IMR-90 (cell line): Measurements from ENCODE around the gene AHCYL2. TPM values are rescaled to one million over a fixed set of nuclear protein-coding genes. Genes with fewer than 3 reads are reported as not detected.

Experiments used
- ATAC-seq: fragments of 200-7000 bp; cut with Tn5 transposase; 2 replicates; pipeline ENCODE4 v1.9.1; 2020; ENCODE audit warnings: low read depth, mild to moderate bottlenecking, moderate library complexity
- BruUV-seq: library from RNA; stranded (reverse); fragments of 400-500 nt; replicated peaks from 2 replicates; lab custom pipeline; 2021; lab: Mats Ljungman, UMichigan
- CTCF ChIA-PET: fragments of 300-600 bp; formaldehyde crosslinking; extraction: SDS; loops from one replicate; lab custom pipeline; 2021; ENCODE audit warnings: antibody characterized with exemption; lab: Yijun Ruan, JAX
- POLR2A ChIA-PET: fragments of 300-600 bp; sonication (Branson Sonifier 250); formaldehyde crosslinking; loops from one replicate; lab custom pipeline; 2022; ENCODE audit warnings: antibody characterized with exemption; ENCODE audit not compliant: unreplicated experiment; lab: Charles Lee
- DNase-seq: peaks from one replicate; pipeline ENCODE4 v3.0.0; 2013
- H2AFZ ChIP-seq: replicated peaks from 2 replicates; pipeline ENCODE3; 2013; ENCODE audit warnings: low read length, mild to moderate bottlenecking; ENCODE audit not compliant: poor library complexity
- H2AK5ac ChIP-seq: 2 replicates; pipeline ENCODE4 v1.6.1; 2013; ENCODE audit warnings: low read depth, low read length, inconsistent platforms
- H2AK9ac ChIP-seq: replicated peaks from 2 replicates; pipeline ENCODE3; 2013; ENCODE audit warnings: mild to moderate bottlenecking, low read depth, low read length, moderate library complexity; ENCODE audit not compliant: poor library complexity
- H2BK120ac ChIP-seq: 2 replicates; pipeline ENCODE4 v1.6.1; 2013; ENCODE audit warnings: low read depth, low read length, inconsistent platforms
- H2BK15ac ChIP-seq: 3 replicates; pipeline ENCODE4 v1.6.1; 2013; ENCODE audit warnings: low read depth, low read length, inconsistent platforms
- H2BK20ac ChIP-seq: 2 replicates; pipeline ENCODE4 v1.6.1; 2013; ENCODE audit warnings: low read depth, mild to moderate bottlenecking, inconsistent platforms, low read length, moderate library complexity
- H2BK5ac ChIP-seq: 2 replicates; pipeline ENCODE4 v1.6.1; 2013; ENCODE audit warnings: mild to moderate bottlenecking, low read depth, low read length, inconsistent platforms; ENCODE audit not compliant: poor library complexity, severe bottlenecking
- H3K14ac ChIP-seq: replicated peaks from 2 replicates; pipeline ENCODE4 v1.6.1; 2013; ENCODE audit warnings: low read depth, low read length, inconsistent platforms
- H3K18ac ChIP-seq: 2 replicates; pipeline ENCODE4 v1.6.1; 2013; ENCODE audit warnings: low read depth, low read length, control low read depth
- H3K23ac ChIP-seq: 2 replicates; pipeline ENCODE4 v1.6.1; 2013; ENCODE audit warnings: low read depth, low read length, inconsistent platforms
- H3K27ac ChIP-seq: 2 replicates; pipeline ENCODE4 v1.5.1; 2013; ENCODE audit warnings: mild to moderate bottlenecking, control low read depth, low read length; ENCODE audit not compliant: insufficient read depth
- H3K27me3 ChIP-seq: 2 replicates; pipeline ENCODE4 v1.6.1; 2013; ENCODE audit warnings: low read length; ENCODE audit not compliant: control insufficient read depth, insufficient read depth
- H3K36me3 ChIP-seq: 2 replicates; pipeline ENCODE4 v1.6.1; 2013; ENCODE audit warnings: low read length, mixed read lengths; ENCODE audit not compliant: control insufficient read depth, insufficient read depth
- H3K4ac ChIP-seq: 2 replicates; pipeline ENCODE4 v1.6.1; 2013; ENCODE audit warnings: low read depth, low read length, inconsistent platforms
- H3K4me1 ChIP-seq: 2 replicates; pipeline ENCODE4 v1.6.1; 2013; ENCODE audit warnings: low read length, mixed read lengths; ENCODE audit not compliant: control insufficient read depth, insufficient read depth
- H3K4me2 ChIP-seq: 2 replicates; pipeline ENCODE4 v1.6.1; 2013; ENCODE audit warnings: low read depth, mild to moderate bottlenecking, control low read depth, low read length, moderate library complexity
- H3K4me3 ChIP-seq: 2 replicates; pipeline ENCODE4 v1.5.1; 2013; ENCODE audit warnings: low read depth, mild to moderate bottlenecking, control low read depth, low read length, moderate library complexity; ENCODE audit not compliant: insufficient read depth
- H3K56ac ChIP-seq: 2 replicates; pipeline ENCODE4 v1.6.1; 2013; ENCODE audit warnings: low read length, inconsistent platforms; ENCODE audit not compliant: insufficient read depth; ENCODE audit errors: extremely low read depth
- H3K79me1 ChIP-seq, 2 experiments: 2 replicates each; pipeline ENCODE4 v1.6.1; 2013; ENCODE audit warnings: low read length in 2 of 2, inconsistent platforms in 1 of 2, low read depth in 1 of 2
- H3K9ac ChIP-seq: 2 replicates; pipeline ENCODE4 v1.6.1; 2013; ENCODE audit warnings: low read depth, low read length, control low read depth
- H3K9me1 ChIP-seq: 2 replicates; pipeline ENCODE4 v1.6.1; 2013; ENCODE audit warnings: low read length, inconsistent platforms; ENCODE audit not compliant: insufficient read depth
- H3K9me3 ChIP-seq: 2 replicates; pipeline ENCODE4 v1.6.1; 2013; ENCODE audit warnings: low read length; ENCODE audit not compliant: control insufficient read depth, insufficient read depth
- H4K20me1 ChIP-seq: 2 replicates; pipeline ENCODE4 v1.6.1; 2013; ENCODE audit warnings: low read length, inconsistent platforms; ENCODE audit not compliant: insufficient read depth
- H4K5ac ChIP-seq: 2 replicates; pipeline ENCODE4 v1.6.1; 2013; ENCODE audit warnings: mild to moderate bottlenecking, low read depth, low read length, control low read depth
- H4K8ac ChIP-seq, 2 experiments: 2 replicates each; pipeline ENCODE4 v1.6.1; 2013; ENCODE audit warnings: low read depth in 2 of 2, low read length in 2 of 2, control low read depth in 1 of 2, inconsistent platforms in 1 of 2
- H4K91ac ChIP-seq: 2 replicates; pipeline ENCODE4 v1.6.1; 2013; ENCODE audit warnings: low read depth, low read length, inconsistent platforms; ENCODE audit not compliant: insufficient read depth
- MAZ ChIP-seq: IDR thresholded peaks from 2 replicates; pipeline ENCODE4 v1.6.1; 2012; ENCODE audit warnings: low read depth, mild to moderate bottlenecking, low read length, improper control_type of control experiment, moderate library complexity, borderline replicate concordance
- USF2 ChIP-seq: fragments of 150-350 bp; IDR thresholded peaks from 2 replicates; pipeline ENCODE4 v1.6.1; 2017; ENCODE audit warnings: mild to moderate bottlenecking, antibody characterized with exemption, low read length, low read depth
- WGBS, 2 experiments: methylation state at CpG; one replicate each; pipeline versions ENCODE4 v1.1.5 to v1.1.7; 2013; ENCODE audit warnings: missing lambda C conversion rate in 2 of 2; ENCODE audit not compliant: insufficient read length in 1 of 2; ENCODE audit errors: extremely low coverage in 2 of 2; 5-methylcytosine and 5-hydroxymethylcytosine counted together
- dilution Hi-C: fragments of 300-500 bp; cut with HindIII; formaldehyde crosslinking; loops from one replicate; pipeline ENCODE4 v1.14.3; 2018; ENCODE audit warnings: low sequenced_read_pairs; ENCODE audit not compliant: unreplicated experiment
- in situ Hi-C: fragments of 300-500 bp; cut with MboI; formaldehyde crosslinking; loops from 3 replicates; pipeline ENCODE4 v1.14.3; 2019; ENCODE audit warnings: low sequenced_read_pairs, inconsistent platforms, mixed read lengths
- intact Hi-C: fragments of 100-400 bp; cut with micrococcal nuclease; formaldehyde crosslinking; loops from 2 replicates; pipeline ENCODE4 v1.10.0; 2022
- polyA plus RNA-seq, 3 experiments: library from polyadenylated mRNA; depleted of rRNA; stranded (reverse); fragments of >200 nt; gene quantifications; 2 replicates each; pipeline ENCODE4 v1.2.3, GENCODE V29; 2012; ENCODE audit warnings: low replicate concordance in 1 of 3
- total RNA-seq: library from RNA; depleted of rRNA; stranded (reverse); fragments of >200 nt; gene quantifications from 2 replicates; pipeline ENCODE4 v1.2.3, GENCODE V29; 2012
- TF ChIP-seq, protein P1 (sequence below): fragments of 150-350 bp; IDR thresholded peaks from 2 replicates; pipeline ENCODE4 v1.6.1; 2016; ENCODE audit warnings: low read depth, mild to moderate bottlenecking, low read length, moderate library complexity, borderline replicate concordance

Gene AHCYL2
- total and polyA plus RNA-seq, 2 of the 4 experiments (the other 2 are of a cell fraction): 5.7 to 7.6 TPM

- Histone ChIP-seq H3K9me1 (peaks cover 6% of the 10 kb centered on the region), H4K8ac (no peak overlapping the region), H3K4me3 (no peak overlapping the region), H2AK9ac (no peak overlapping the region), H3K4ac (no peak overlapping the region), H3K4me2 (no peak overlapping the region), H2BK5ac (no peak overlapping the region), H3K9me3 (no peaks in the 10 kb centered on the region), H3K56ac (no peak overlapping the region), H4K91ac (no peak overlapping the region), H2AK5ac (no peak overlapping the region), H2BK20ac (no peak overlapping the region), H3K14ac (no peak overlapping the region), H3K27me3 (no peaks in the 10 kb centered on the region), H4K20me1 (no peaks in the 10 kb centered on the region), H2AFZ (no peak overlapping the region), H2BK15ac (no peak overlapping the region), H3K23ac (no peak overlapping the region), H3K79me1 (no peaks in the 10 kb centered on the region), H3K27ac (no peak overlapping the region), H3K18ac (no peak overlapping the region), H3K36me3 (0 out of 2 replicates have a peak, but pooled peaks cover 2% of the 10 kb centered on the region), H4K5ac (no peak overlapping the region), H2BK120ac (no peak overlapping the region), H3K4me1 (peaks cover 6% of the 10 kb centered on the region), H3K9ac (no peak overlapping the region)
- dilution Hi-C loops (no loop called here), intact Hi-C loops (no loop called here), in situ Hi-C loops (no loop called here)
- ATAC-seq (no peak), DNase-seq (no peak)
- ChIA-PET CTCF (no interaction called here), POLR2A (no interaction called here)
- WGBS, 2 experiments: 100% methylated on average over 2 of the region's 4 CpGs; no CpG with 5 or more reads in 1 of the 2 experiments
- TF ChIP-seq, protein P1, sequence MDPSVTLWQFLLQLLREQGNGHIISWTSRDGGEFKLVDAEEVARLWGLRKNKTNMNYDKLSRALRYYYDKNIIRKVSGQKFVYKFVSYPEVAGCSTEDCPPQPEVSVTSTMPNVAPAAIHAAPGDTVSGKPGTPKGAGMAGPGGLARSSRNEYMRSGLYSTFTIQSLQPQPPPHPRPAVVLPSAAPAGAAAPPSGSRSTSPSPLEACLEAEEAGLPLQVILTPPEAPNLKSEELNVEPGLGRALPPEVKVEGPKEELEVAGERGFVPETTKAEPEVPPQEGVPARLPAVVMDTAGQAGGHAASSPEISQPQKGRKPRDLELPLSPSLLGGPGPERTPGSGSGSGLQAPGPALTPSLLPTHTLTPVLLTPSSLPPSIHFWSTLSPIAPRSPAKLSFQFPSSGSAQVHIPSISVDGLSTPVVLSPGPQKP: no peak
- TF ChIP-seq USF2: no peak
- no peak for TF ChIP-seq MAZ
- BruUV-seq: no TSS peak
Measured at GRCh38 chr7:129394101-129394500, 169.3 kb downstream of the AHCYL2 start.
